ENCODE results near the gene FBXW7. TPM values are rescaled to one million over a fixed set of nuclear protein-coding genes. Genes with fewer than 3 reads are reported as not detected.

FBXW7 gene
- total and polyA plus RNA-seq, 4 donors, result 7.6 to 82.1 (median 20.6) TPM

- no peak for TF ChIP-seq CTCF (IDR thresholded peaks at IDR 0.05; ENCODE audit: control extremely low read depth, extremely low read depth)
- 92 to 96% methylated on average over 8 of the region's 8 CpGs for WGBS, 2 donors
- H3K4me1 ChIP-seq (ENCODE audit: control insufficient read depth in 5 of 5, insufficient read depth in 5 of 5, low read length in 5 of 5), result peaks cover 0 to 2% (median 0%) of the 10 kb centered on the region in 5 donors
- H3K9ac ChIP-seq (ENCODE audit: insufficient read depth in 1 of 2, low read length in 2 of 2), result no peak overlapping the region
- ATAC-seq (ENCODE audit: insufficient read depth, low FRiP score) (no peak), DNase-seq (no peak)
- H3K27ac ChIP-seq (ENCODE audit: low read depth in 1 of 2, low read length in 1 of 2), result no peak overlapping the region
- no peak overlapping the region for H3K4me3 ChIP-seq
- H3K36me3 ChIP-seq (ENCODE audit: control insufficient read depth in 4 of 4, insufficient read depth in 4 of 4, low read length in 4 of 4), result no peaks in the 10 kb centered on the region
- H3K9me3 ChIP-seq (ENCODE audit: control insufficient read depth in 4 of 4, insufficient read depth in 3 of 4, low read length in 3 of 4), result no peaks in the 10 kb centered on the region
- no peaks in the 10 kb centered on the region for H3K27me3 ChIP-seq (ENCODE audit: control insufficient read depth in 3 of 3, insufficient read depth in 3 of 3, low read length in 2 of 3)
Observed at GRCh38 chr4:152516156-152516555, 19.7 kb downstream of the FBXW7 start.

DNA sequence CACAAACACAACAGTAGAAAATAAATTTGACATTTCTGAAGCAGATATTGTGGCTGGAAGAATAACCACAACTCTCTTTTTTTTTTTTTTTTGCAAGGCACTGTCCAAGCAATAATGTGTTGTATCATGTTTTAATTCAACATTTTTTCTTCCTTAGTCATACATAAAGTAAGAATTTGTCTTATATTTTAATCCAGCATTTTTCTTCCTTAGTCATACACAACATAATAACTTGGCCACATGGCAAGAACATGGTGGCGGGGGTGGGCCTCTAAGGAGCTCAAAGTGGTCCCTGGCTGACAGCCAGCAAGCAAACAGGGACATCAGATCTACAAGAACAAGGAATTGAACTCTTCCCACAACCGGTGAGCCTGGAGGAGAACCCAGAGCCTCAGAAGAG is 20.2 kb downstream of the FBXW7 start:
- 77 to 81% methylated on average over 2 of the region's 2 CpGs for WGBS, 2 donors
- peaks cover 0 to 2% (median 0%) of the 10 kb centered on the region in 5 donors for H3K4me1 ChIP-seq (ENCODE audit: control insufficient read depth in 5 of 5, insufficient read depth in 5 of 5, low read length in 5 of 5)
- no peaks in the 10 kb centered on the region for H3K36me3 ChIP-seq (ENCODE audit: control insufficient read depth in 4 of 4, insufficient read depth in 4 of 4, low read length in 4 of 4)
- no peaks in the 10 kb centered on the region for H3K27me3 ChIP-seq (ENCODE audit: control insufficient read depth in 3 of 3, insufficient read depth in 3 of 3, low read length in 2 of 3)
- no peak for TF ChIP-seq CTCF (IDR thresholded peaks at IDR 0.05; ENCODE audit: control extremely low read depth, extremely low read depth)
- ATAC-seq (ENCODE audit: insufficient read depth, low FRiP score) (no peak), DNase-seq (no peak)
- H3K27ac ChIP-seq (ENCODE audit: low read depth in 1 of 2, low read length in 1 of 2), result no peak overlapping the region
- no peaks in the 10 kb centered on the region for H3K9me3 ChIP-seq (ENCODE audit: control insufficient read depth in 4 of 4, insufficient read depth in 3 of 4, low read length in 3 of 4)
- H3K4me3 ChIP-seq, result no peak overlapping the region
- no peak overlapping the region for H3K9ac ChIP-seq (ENCODE audit: insufficient read depth in 1 of 2, low read length in 2 of 2)

DNA sequence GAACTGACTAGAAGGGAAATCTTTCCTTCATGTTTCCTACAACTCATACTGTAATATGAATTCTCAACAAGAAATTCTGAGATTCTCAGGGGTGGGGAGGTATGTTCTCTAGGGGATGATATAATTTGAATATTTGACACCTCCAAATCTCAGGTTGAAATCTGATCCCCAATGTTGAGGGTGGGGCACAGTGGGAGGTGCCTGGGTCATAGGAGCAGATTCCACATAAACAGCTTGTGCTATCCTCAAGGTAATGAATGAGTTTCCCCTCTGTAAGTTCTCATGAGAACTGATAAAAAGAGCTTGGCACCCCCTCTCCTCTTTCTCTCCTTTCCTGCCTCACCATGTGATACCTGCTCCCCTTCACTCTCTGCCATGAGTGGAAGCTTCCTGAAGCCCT is 21.5 kb downstream of the FBXW7 start:
- Histone ChIP-seq H3K36me3 (ENCODE audit: control insufficient read depth in 4 of 4, insufficient read depth in 4 of 4, low read length in 4 of 4) (no peaks in the 10 kb centered on the region), H3K9me3 (ENCODE audit: control insufficient read depth in 4 of 4, insufficient read depth in 3 of 4, low read length in 3 of 4) (no peaks in the 10 kb centered on the region), H3K27ac (ENCODE audit: low read depth in 1 of 2, low read length in 1 of 2) (no peak overlapping the region), H3K9ac (ENCODE audit: insufficient read depth in 1 of 2, low read length in 2 of 2) (no peak overlapping the region), H3K4me1 (ENCODE audit: control insufficient read depth in 5 of 5, insufficient read depth in 5 of 5, low read length in 5 of 5) (peaks cover 0 to 2% (median 0%) of the 10 kb centered on the region in 5 donors), H3K27me3 (ENCODE audit: control insufficient read depth in 3 of 3, insufficient read depth in 3 of 3, low read length in 2 of 3) (no peaks in the 10 kb centered on the region), H3K4me3 (no peak overlapping the region)
- ATAC-seq (ENCODE audit: insufficient read depth, low FRiP score) (no peak), DNase-seq (no peak)
- TF ChIP-seq CTCF (IDR thresholded peaks at IDR 0.05; ENCODE audit: control extremely low read depth, extremely low read depth), result no peak

- no peak for DNase-seq
- Histone ChIP-seq H3K9me3 (ENCODE audit: control insufficient read depth in 4 of 4, insufficient read depth in 3 of 4, low read length in 3 of 4) (no peaks in the 10 kb centered on the region), H3K4me3 (no peak overlapping the region), H3K27ac (ENCODE audit: low read depth in 1 of 2, low read length in 1 of 2) (no peak overlapping the region), H3K9ac (ENCODE audit: insufficient read depth in 1 of 2, low read length in 2 of 2) (no peak overlapping the region), H3K36me3 (ENCODE audit: control insufficient read depth in 4 of 4, insufficient read depth in 4 of 4, low read length in 4 of 4) (no peaks in the 10 kb centered on the region), H3K4me1 (ENCODE audit: control insufficient read depth in 5 of 5, insufficient read depth in 5 of 5, low read length in 5 of 5) (peaks cover 0 to 2% (median 0%) of the 10 kb centered on the region in 5 donors), H3K27me3 (ENCODE audit: control insufficient read depth in 3 of 3, insufficient read depth in 3 of 3, low read length in 2 of 3) (no peaks in the 10 kb centered on the region)
- no peak for ATAC-seq (ENCODE audit: insufficient read depth, low FRiP score)
- no peak for TF ChIP-seq CTCF (IDR thresholded peaks at IDR 0.05; ENCODE audit: control extremely low read depth, extremely low read depth)
- WGBS, 2 donors, result 94 to 96% methylated on average over 7 of the region's 7 CpGs
Observed at GRCh38 chr4:152513078-152513477, 22.8 kb downstream of the FBXW7 start.

Data from lung (tissue), 12 donors.